Activated CD8-positive, alpha-beta memory T cell treated with anti-CD3 and anti-CD28 coated beads, Interleukin-2, amount 50 U/mL, for 4 hours (primary cell): Measurements from ENCODE around the gene SLC8B1.
"Not testable (repeated sequence)": the region's sequence is repeated elsewhere in the genome, so short reads cannot be mapped to it uniquely, and the experiment has no call there.

ENCODE experiments used
- DNase-seq: peaks from one replicate; pipeline ENCODE4 v3.0.0-alpha.2; 2020

The SLC8B1 gene

GRCh38 chr12:113354192-113354591, 19.3 kb upstream of the SLC8B1 start:
- not testable (repeated sequence) for DNase-seq

GRCh38 chr12:113351089-113351488, 16.2 kb upstream of the SLC8B1 start:
- no peak for DNase-seq

- DNase-seq: no peak
These were observed 14.1 kb upstream of the SLC8B1 start for GRCh38 chr12:113348849-113349536.

- no peak for DNase-seq
These were observed 13.0 kb upstream of the SLC8B1 start for GRCh38 chr12:113347892-113348291.

- DNase-seq: no peak
These were observed 12.2 kb upstream of the SLC8B1 start for GRCh38 chr12:113347107-113347506.

GRCh38 chr12:113346353-113346752, 11.4 kb upstream of the SLC8B1 start:
- DNase-seq: no peak

- no peak for DNase-seq
These were observed 10.4 kb upstream of the SLC8B1 start for GRCh38 chr12:113345318-113345717.

GRCh38 chr12:113341535-113341934, 6.6 kb upstream of the SLC8B1 start:
- no peak for DNase-seq

- DNase-seq: no peak
These were observed 5.2 kb upstream of the SLC8B1 start for GRCh38 chr12:113340061-113340460.

- DNase-seq: no peak
These were observed 4.6 kb upstream of the SLC8B1 start for GRCh38 chr12:113339540-113339939.

- no peak for DNase-seq
These were observed 778 bp downstream of the SLC8B1 start for GRCh38 chr12:113333877-113334785.

GRCh38 chr12:113333418-113333750, 1.5 kb downstream of the SLC8B1 start:
- DNase-seq: no peak

GRCh38 chr12:113332688-113333417, 2.1 kb downstream of the SLC8B1 start:
- no peak for DNase-seq

- no peak for DNase-seq
These were observed 4.4 kb downstream of the SLC8B1 start for GRCh38 chr12:113330505-113330904.

GRCh38 chr12:113329791-113330417, 5.0 kb downstream of the SLC8B1 start:
- no peak for DNase-seq

GRCh38 chr12:113329022-113329790, 5.7 kb downstream of the SLC8B1 start:
- DNase-seq: no peak

GRCh38 chr12:113328368-113328889, 6.5 kb downstream of the SLC8B1 start:
- no peak for DNase-seq

GRCh38 chr12:113326775-113327395, 8.0 kb downstream of the SLC8B1 start:
- DNase-seq: no peak

GRCh38 chr12:113325916-113326315, 9.0 kb downstream of the SLC8B1 start:
- DNase-seq: no peak

- no peak for DNase-seq
These were observed 12.6 kb downstream of the SLC8B1 start for GRCh38 chr12:113322343-113322742.

GRCh38 chr12:113320401-113320800, 14.5 kb downstream of the SLC8B1 start:
- DNase-seq: no peak
